H9 (cell line): ENCODE data around the gene DYNLRB1. TPM values are rescaled to one million over a fixed set of nuclear protein-coding genes. Genes with fewer than 3 reads are reported as not detected.

Experiments used
- DNase-seq: peaks from one replicate; pipeline ENCODE4 v3.0.0-alpha.2; 2017
- H2AFZ ChIP-seq: one replicate; pipeline ENCODE4 v1.6.1; 2013; ENCODE audit warnings: mild to moderate bottlenecking, low read length, control low read depth, moderate library complexity
- H2AK5ac ChIP-seq: 2 replicates; pipeline ENCODE4 v1.6.1; 2013; ENCODE audit warnings: low read length, control low read depth, mixed read lengths; ENCODE audit not compliant: insufficient read length
- H2BK120ac ChIP-seq: one replicate; pipeline ENCODE4 v1.6.1; 2013; ENCODE audit warnings: low read depth, mild to moderate bottlenecking, low read length, control low read depth, inconsistent platforms; ENCODE audit not compliant: poor library complexity, severe bottlenecking
- H2BK12ac ChIP-seq: 2 replicates; pipeline ENCODE4 v1.6.1; 2013; ENCODE audit warnings: low read length, control low read depth, mixed read lengths, low read depth; ENCODE audit not compliant: insufficient read length
- H2BK15ac ChIP-seq: 2 replicates; pipeline ENCODE4 v1.6.1; 2013; ENCODE audit warnings: low read depth, low read length, control low read depth
- H2BK20ac ChIP-seq: one replicate; pipeline ENCODE4 v1.6.1; 2013; ENCODE audit warnings: low read depth, mild to moderate bottlenecking, low read length, control low read depth, inconsistent platforms; ENCODE audit not compliant: poor library complexity, severe bottlenecking
- H2BK5ac ChIP-seq: 2 replicates; pipeline ENCODE4 v1.6.1; 2013; ENCODE audit warnings: low read length, control low read depth, mixed read lengths; ENCODE audit not compliant: insufficient read length
- H3K14ac ChIP-seq: 2 replicates; pipeline ENCODE4 v1.6.1; 2013; ENCODE audit warnings: low read length, control low read depth; ENCODE audit not compliant: insufficient read depth
- H3K18ac ChIP-seq: 2 replicates; pipeline ENCODE4 v1.6.1; 2013; ENCODE audit warnings: low read depth, mild to moderate bottlenecking, mixed read lengths, low read length, control low read depth; ENCODE audit not compliant: insufficient read length
- H3K23ac ChIP-seq: 2 replicates; pipeline ENCODE4 v1.6.1; 2013; ENCODE audit warnings: low read length, control low read depth, mixed read lengths, low read depth; ENCODE audit not compliant: insufficient read length
- H3K23me2 ChIP-seq: 2 replicates; pipeline ENCODE4 v1.6.1; 2013; ENCODE audit warnings: low read depth, mild to moderate bottlenecking, mixed read lengths, low read length, control low read depth; ENCODE audit not compliant: insufficient read length, poor library complexity, severe bottlenecking
- H3K27ac ChIP-seq: 2 replicates; pipeline ENCODE4 v1.5.1; 2013; ENCODE audit warnings: low read length, control low read depth, mixed read lengths, low read depth; ENCODE audit not compliant: insufficient read length
- H3K27me3 ChIP-seq: 2 replicates; pipeline ENCODE4 v1.6.1; 2013; ENCODE audit warnings: low read length, control low read depth, inconsistent platforms; ENCODE audit not compliant: insufficient read depth
- H3K4ac ChIP-seq: 2 replicates; pipeline ENCODE4 v1.6.1; 2013; ENCODE audit warnings: low read depth, mild to moderate bottlenecking, control low read depth, inconsistent platforms, low read length, moderate library complexity
- H3K4me1 ChIP-seq: 2 replicates; pipeline ENCODE4 v1.6.1; 2013; ENCODE audit warnings: low read length, control low read depth, inconsistent platforms; ENCODE audit not compliant: insufficient read depth
- H3K4me2 ChIP-seq: 2 replicates; pipeline ENCODE4 v1.6.1; 2013; ENCODE audit warnings: low read length, control low read depth, mixed read lengths; ENCODE audit not compliant: insufficient read length, insufficient read depth
- H3K56ac ChIP-seq: 2 replicates; pipeline ENCODE4 v1.6.1; 2013; ENCODE audit warnings: low read depth, mild to moderate bottlenecking, mixed read lengths, low read length, control low read depth; ENCODE audit not compliant: insufficient read length
- H3K79me1 ChIP-seq: 2 replicates; pipeline ENCODE4 v1.6.1; 2013; ENCODE audit warnings: low read depth, mild to moderate bottlenecking, moderate library complexity, low read length, control low read depth, inconsistent platforms; ENCODE audit not compliant: insufficient read depth, poor library complexity, severe bottlenecking
- H3K79me2 ChIP-seq: 2 replicates; pipeline ENCODE4 v1.6.1; 2013; ENCODE audit warnings: low read length, control low read depth, inconsistent platforms; ENCODE audit not compliant: insufficient read depth
- H3K9ac ChIP-seq: 2 replicates; pipeline ENCODE4 v1.6.1; 2013; ENCODE audit warnings: low read length, control low read depth, mixed read lengths; ENCODE audit not compliant: insufficient read length; ENCODE audit errors: extremely low read depth
- H3K9me3 ChIP-seq: one replicate; pipeline ENCODE4 v1.6.1; 2013; ENCODE audit warnings: low read depth, low read length, inconsistent platforms; ENCODE audit not compliant: control insufficient read depth
- H3T11ph ChIP-seq: one replicate; pipeline ENCODE4 v1.6.1; 2013; ENCODE audit warnings: mild to moderate bottlenecking, low read length, control low read depth, inconsistent platforms
- H4K20me1 ChIP-seq: one replicate; pipeline ENCODE4 v1.6.1; 2013; ENCODE audit not compliant: control insufficient read depth, insufficient read length, insufficient read depth
- H4K5ac ChIP-seq: 2 replicates; pipeline ENCODE4 v1.6.1; 2013; ENCODE audit warnings: low read depth, mild to moderate bottlenecking, mixed read lengths, low read length, control low read depth; ENCODE audit not compliant: insufficient read length
- H4K8ac ChIP-seq: replicated peaks from 2 replicates; pipeline ENCODE4 v1.6.1; 2013; ENCODE audit warnings: low read length, control low read depth, mixed read lengths, low read depth; ENCODE audit not compliant: insufficient read length
- H4K91ac ChIP-seq: 2 replicates; pipeline ENCODE4 v1.6.1; 2013; ENCODE audit warnings: low read depth, mild to moderate bottlenecking, moderate library complexity, mixed read lengths, low read length, control low read depth; ENCODE audit not compliant: insufficient read length
- H3K27ac Mint-ChIP-seq, 3 experiments: 2 replicates in 2 of 3; 3 replicates in 1 of 3; pipeline ENCODE4 v1.8.0; 2020 to 2021; ENCODE audit warnings: mixed read lengths in 3 of 3, mild to moderate bottlenecking in 1 of 3, moderate library complexity in 1 of 3
- H3K27me3 Mint-ChIP-seq: 2 replicates; pipeline ENCODE4 v1.8.0; 2021; ENCODE audit warnings: low read depth, mild to moderate bottlenecking, moderate library complexity, mixed read lengths
- H3K36me3 Mint-ChIP-seq, 3 experiments: 2 replicates in 2 of 3; 3 replicates in 1 of 3; pipeline ENCODE4 v1.8.0; 2020 to 2021; ENCODE audit warnings: low read depth in 3 of 3, mixed read lengths in 3 of 3; ENCODE audit not compliant: insufficient read depth in 1 of 3
- H3K4me1 Mint-ChIP-seq, 2 experiments: 2 replicates each; pipeline ENCODE4 v1.8.0; 2020; ENCODE audit warnings: mixed read lengths in 2 of 2
- H3K4me3 Mint-ChIP-seq, 2 experiments: 2 replicates in 1 of 2; 3 replicates in 1 of 2; pipeline ENCODE4 v1.8.0; 2020 to 2021; ENCODE audit warnings: mild to moderate bottlenecking in 2 of 2, mixed read lengths in 2 of 2, moderate library complexity in 1 of 2
- H3K9me3 Mint-ChIP-seq, 2 experiments: 2 replicates in 1 of 2; 3 replicates in 1 of 2; pipeline ENCODE4 v1.8.0; 2020; ENCODE audit warnings: mild to moderate bottlenecking in 2 of 2, mixed read lengths in 2 of 2, moderate library complexity in 1 of 2
- CTCF ChIP-seq: fragments of 200-600 bp; sonication (generic); conservative IDR thresholded peaks from 3 replicates; pipeline ENCODE4 v1.8.0; 2021; ENCODE audit warnings: antibody characterized with exemption, mild to moderate bottlenecking
- WGBS: extraction: QIAGEN DNeasy Blood & Tissue Kit; methylation state at CpG from one replicate; pipeline ENCODE4 v1.1.7; 2013; ENCODE audit warnings: missing lambda C conversion rate, low lambda C conversion rate, mixed read lengths; ENCODE audit not compliant: insufficient read length; ENCODE audit errors: extremely low coverage; 5-methylcytosine and 5-hydroxymethylcytosine counted together
- total RNA-seq: library from RNA; stranded (reverse); gene quantifications from 2 replicates; pipeline ENCODE4 v1.2.1, GENCODE V29; 2021

Gene DYNLRB1
- total RNA-seq, 1 experiment from 2014 or later: 200 TPM

- H3K36me3 Mint-ChIP-seq: peaks cover 34 to 77% (median 48%) of the 10 kb centered on the region in 3 experiments; a peak in 6 of 7 replicates
- Histone ChIP-seq H3K18ac (no peak overlapping the region), H2BK12ac (no peak overlapping the region), H2AFZ (no peak overlapping the region), H3K9me3 (no peaks in the 10 kb centered on the region), H2BK120ac (no peak overlapping the region), H2BK15ac (no peak overlapping the region), H3K79me2 (no peaks in the 10 kb centered on the region), H3K9ac (no peak overlapping the region), H3K23ac (no peak overlapping the region), H3T11ph (no peak overlapping the region), H4K20me1 (no peaks in the 10 kb centered on the region), H3K4me2 (no peak overlapping the region), H4K91ac (no peak overlapping the region), H3K4ac (no peak overlapping the region), H3K27ac (no peak overlapping the region), H3K27me3 (no peaks in the 10 kb centered on the region), H2BK20ac (no peak overlapping the region), H3K14ac (no peak overlapping the region), H2AK5ac (no peak overlapping the region), H3K23me2 (no peaks in the 10 kb centered on the region), H3K79me1 (no peaks in the 10 kb centered on the region), H4K5ac (no peak overlapping the region), H3K4me1 (no peaks in the 10 kb centered on the region), H4K8ac (no peak overlapping the region), H3K56ac (no peak overlapping the region), H2BK5ac (no peak overlapping the region)
- no peaks in the 10 kb centered on the region for H3K9me3 Mint-ChIP-seq
- TF ChIP-seq CTCF: no peak
- no peak for DNase-seq
- no CpG with 5 or more reads among the region's 15 CpGs for WGBS
- no peaks in the 10 kb centered on the region for H3K27me3 Mint-ChIP-seq
- no peaks in the 10 kb centered on the region for H3K4me1 Mint-ChIP-seq
- H3K27ac Mint-ChIP-seq: no peak overlapping the region
- H3K4me3 Mint-ChIP-seq: no peak overlapping the region
Observed at GRCh38 chr20:34535301-34535840, 19.1 kb downstream of the DYNLRB1 start.
